IPS-20b (cell line): ENCODE data around the gene ARHGAP15.

ENCODE experiments used
- H3K27ac ChIP-seq: one replicate; pipeline ENCODE4 v1.5.1; 2013; ENCODE audit warnings: low read length
- H3K27me3 ChIP-seq: 2 replicates; pipeline ENCODE4 v1.6.1; 2013; ENCODE audit warnings: mild to moderate bottlenecking, low read length, inconsistent platforms; ENCODE audit not compliant: insufficient read depth
- H3K36me3 ChIP-seq: 2 replicates; pipeline ENCODE4 v1.6.1; 2013; ENCODE audit warnings: low read depth, mild to moderate bottlenecking, inconsistent platforms, low read length, moderate library complexity; ENCODE audit not compliant: insufficient read depth
- H3K4me1 ChIP-seq: 2 replicates; pipeline ENCODE4 v1.6.1; 2013; ENCODE audit warnings: mild to moderate bottlenecking, control low read depth, inconsistent platforms, low read length, moderate library complexity; ENCODE audit not compliant: insufficient read depth
- H3K4me3 ChIP-seq: 2 replicates; pipeline ENCODE4 v1.5.1; 2013; ENCODE audit warnings: mild to moderate bottlenecking, low read length, inconsistent platforms
- H3K9ac ChIP-seq: 2 replicates; pipeline ENCODE4 v1.6.1; 2013; ENCODE audit warnings: low read depth, mild to moderate bottlenecking, inconsistent platforms, low read length, moderate library complexity
- H3K9me3 ChIP-seq: 2 replicates; pipeline ENCODE4 v1.6.1; 2013; ENCODE audit warnings: mild to moderate bottlenecking, low read depth, low read length, inconsistent platforms; ENCODE audit not compliant: insufficient read depth

Gene ARHGAP15

DNA sequence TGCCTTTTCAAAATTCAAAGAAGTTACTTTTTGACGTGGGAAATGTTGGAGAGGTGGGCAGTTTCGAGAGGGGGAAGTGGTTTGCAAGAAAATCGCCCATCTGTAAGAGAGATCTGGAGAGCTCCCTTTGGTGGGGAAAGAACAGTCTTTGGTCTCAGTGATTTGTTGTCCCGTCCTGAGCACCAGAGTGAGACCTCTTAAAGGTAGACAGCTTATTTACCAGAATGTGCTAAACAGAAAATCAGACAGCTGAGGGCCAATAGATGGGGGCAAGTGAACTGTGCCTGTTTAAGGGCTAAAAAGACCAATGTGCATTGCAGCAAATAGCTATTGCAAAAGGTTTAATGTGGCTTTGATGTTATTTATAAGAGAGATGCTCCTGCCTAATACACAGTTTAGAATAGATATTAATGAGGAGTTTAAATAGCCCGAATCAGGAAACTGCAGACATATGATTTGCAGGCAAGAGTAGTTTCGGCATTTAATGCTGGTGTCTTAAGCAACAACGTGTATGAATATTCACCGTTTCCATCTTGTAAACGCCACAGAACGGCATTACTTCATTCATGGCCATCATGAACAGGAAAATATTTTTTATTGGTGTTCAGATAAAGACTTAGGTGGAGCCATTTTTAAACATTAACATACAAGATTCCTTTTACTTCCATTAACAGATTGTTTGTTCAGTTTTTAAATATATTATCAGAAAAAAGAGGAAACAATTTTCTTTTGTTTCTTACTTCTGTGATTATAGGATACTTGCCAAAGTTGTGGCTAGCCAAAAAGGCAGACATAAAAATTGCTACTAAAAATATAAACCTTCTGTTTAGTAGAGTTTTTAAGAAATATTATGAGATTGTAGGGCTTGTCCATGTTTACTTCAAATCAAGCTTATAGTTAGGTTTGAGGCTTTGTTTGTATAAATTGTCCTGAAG, 29.6 kb downstream of the ARHGAP15 start:
- Histone ChIP-seq H3K27me3 (no peaks in the 10 kb centered on the region), H3K9ac (no peak overlapping the region), H3K27ac (no peak overlapping the region), H3K36me3 (no peaks in the 10 kb centered on the region), H3K4me3 (no peak overlapping the region), H3K4me1 (0 out of 2 replicates have a peak, but pooled peaks cover 3% of the 10 kb centered on the region), H3K9me3 (no peaks in the 10 kb centered on the region)

DNA sequence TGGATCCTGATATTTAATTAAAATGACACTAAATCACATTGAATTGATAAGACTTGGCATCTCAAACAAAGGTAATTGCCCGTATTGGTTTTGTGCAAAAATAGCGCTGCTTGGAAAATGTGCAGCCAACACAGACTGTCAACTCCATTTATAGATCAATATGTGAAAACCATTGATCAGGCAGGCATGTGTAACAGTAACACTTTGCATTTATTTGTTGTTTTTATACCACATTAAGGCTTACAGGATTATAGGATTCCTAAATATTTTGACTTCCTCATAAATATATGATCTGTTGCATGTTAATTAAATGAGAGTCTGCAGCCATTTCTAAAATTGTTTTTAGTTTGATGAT, 30.2 kb downstream of the ARHGAP15 start:
- Histone ChIP-seq H3K4me3 (no peak overlapping the region), H3K4me1 (0 out of 2 replicates have a peak, but pooled peaks cover 3% of the 10 kb centered on the region), H3K27ac (no peak overlapping the region), H3K27me3 (no peaks in the 10 kb centered on the region), H3K9me3 (no peaks in the 10 kb centered on the region), H3K36me3 (no peaks in the 10 kb centered on the region), H3K9ac (no peak overlapping the region)

GRCh38 chr2:143160732-143161707, 31.8 kb downstream of the ARHGAP15 start:
- Histone ChIP-seq H3K9me3 (no peaks in the 10 kb centered on the region), H3K27ac (no peak overlapping the region), H3K9ac (no peak overlapping the region), H3K27me3 (no peaks in the 10 kb centered on the region), H3K4me3 (no peak overlapping the region), H3K36me3 (no peaks in the 10 kb centered on the region), H3K4me1 (0 out of 2 replicates have a peak, but pooled peaks cover 3% of the 10 kb centered on the region)

GRCh38 chr2:143162123-143162837, 33.1 kb downstream of the ARHGAP15 start:
- H3K27ac ChIP-seq = no peak overlapping the region
- no peaks in the 10 kb centered on the region for H3K36me3 ChIP-seq
- H3K9ac ChIP-seq = no peak overlapping the region
- H3K4me1 ChIP-seq = no peaks in the 10 kb centered on the region
- H3K4me3 ChIP-seq = no peak overlapping the region
- H3K9me3 ChIP-seq = no peaks in the 10 kb centered on the region
- H3K27me3 ChIP-seq = no peaks in the 10 kb centered on the region

GRCh38 chr2:143162997-143163396, 33.8 kb downstream of the ARHGAP15 start:
- no peaks in the 10 kb centered on the region for H3K36me3 ChIP-seq
- H3K27ac ChIP-seq = no peak overlapping the region
- H3K4me3 ChIP-seq = no peak overlapping the region
- H3K4me1 ChIP-seq = no peaks in the 10 kb centered on the region
- H3K9me3 ChIP-seq = no peaks in the 10 kb centered on the region
- H3K27me3 ChIP-seq = no peaks in the 10 kb centered on the region
- H3K9ac ChIP-seq = no peak overlapping the region

DNA sequence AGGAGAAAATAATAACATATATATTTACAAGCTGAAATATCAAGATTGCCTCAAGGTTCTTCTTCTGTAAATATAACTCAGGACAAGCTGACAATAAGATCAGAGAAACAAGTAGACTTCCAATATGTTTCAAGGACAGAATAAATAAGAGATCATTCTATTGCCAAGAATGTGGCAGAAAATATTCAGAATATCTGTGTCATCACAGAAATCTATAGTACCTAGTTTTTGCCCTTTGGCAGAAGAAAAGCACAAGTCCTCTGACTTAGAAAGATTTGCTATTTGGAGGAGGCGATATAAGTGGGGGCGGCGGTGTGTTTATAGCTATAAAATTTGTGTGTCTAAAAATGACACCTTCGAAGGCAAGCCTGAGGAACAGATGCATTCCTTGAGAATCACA, 34.3 kb downstream of the ARHGAP15 start:
- Histone ChIP-seq H3K36me3 (no peaks in the 10 kb centered on the region), H3K27ac (no peak overlapping the region), H3K4me1 (no peaks in the 10 kb centered on the region), H3K9me3 (no peaks in the 10 kb centered on the region), H3K9ac (no peak overlapping the region), H3K27me3 (no peaks in the 10 kb centered on the region), H3K4me3 (no peak overlapping the region)

GRCh38 chr2:143165291-143165690, 36.1 kb downstream of the ARHGAP15 start:
- Histone ChIP-seq H3K27ac (no peak overlapping the region), H3K36me3 (no peaks in the 10 kb centered on the region), H3K9ac (no peak overlapping the region), H3K9me3 (no peaks in the 10 kb centered on the region), H3K4me1 (no peaks in the 10 kb centered on the region; the same call in 1 of the 2 replicates), H3K27me3 (no peaks in the 10 kb centered on the region), H3K4me3 (no peak overlapping the region)

DNA sequence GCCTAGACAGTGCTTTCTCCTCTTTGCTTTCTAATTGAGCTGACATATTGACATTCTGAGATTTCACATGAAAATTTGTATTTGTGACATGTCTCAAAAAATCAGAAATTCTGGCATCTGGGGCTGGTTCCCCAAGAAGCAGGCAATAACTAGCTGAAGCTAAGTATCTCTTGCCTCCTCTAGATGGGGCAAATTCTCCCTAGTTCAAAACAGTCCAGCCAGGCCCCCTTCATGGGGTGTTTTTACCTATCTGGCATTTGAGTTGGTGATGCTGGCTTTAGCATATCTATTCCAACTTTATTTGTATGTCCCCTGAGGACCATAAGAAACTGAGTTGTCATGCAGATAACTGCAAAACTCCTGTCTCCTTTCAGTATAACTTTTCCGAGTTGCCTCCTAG, 39.9 kb downstream of the ARHGAP15 start:
- Histone ChIP-seq H3K4me1 (no peaks in the 10 kb centered on the region; the same call in 1 of the 2 replicates), H3K9ac (no peak overlapping the region), H3K9me3 (no peaks in the 10 kb centered on the region), H3K4me3 (no peak overlapping the region), H3K27ac (no peak overlapping the region), H3K27me3 (no peaks in the 10 kb centered on the region), H3K36me3 (no peaks in the 10 kb centered on the region)

- Histone ChIP-seq H3K4me3 (no peak overlapping the region), H3K4me1 (no peaks in the 10 kb centered on the region; the same call in 1 of the 2 replicates), H3K27me3 (no peaks in the 10 kb centered on the region), H3K27ac (no peak overlapping the region), H3K9me3 (no peaks in the 10 kb centered on the region), H3K9ac (no peak overlapping the region), H3K36me3 (no peaks in the 10 kb centered on the region)
Observed at GRCh38 chr2:143171817-143172216, 42.6 kb downstream of the ARHGAP15 start.

GRCh38 chr2:143175438-143175837, 46.2 kb downstream of the ARHGAP15 start:
- H3K9ac ChIP-seq = no peak overlapping the region
- no peaks in the 10 kb centered on the region for H3K27me3 ChIP-seq
- no peak overlapping the region for H3K27ac ChIP-seq
- H3K4me1 ChIP-seq = no peaks in the 10 kb centered on the region
- no peaks in the 10 kb centered on the region for H3K36me3 ChIP-seq
- H3K9me3 ChIP-seq = no peaks in the 10 kb centered on the region
- no peak overlapping the region for H3K4me3 ChIP-seq

DNA sequence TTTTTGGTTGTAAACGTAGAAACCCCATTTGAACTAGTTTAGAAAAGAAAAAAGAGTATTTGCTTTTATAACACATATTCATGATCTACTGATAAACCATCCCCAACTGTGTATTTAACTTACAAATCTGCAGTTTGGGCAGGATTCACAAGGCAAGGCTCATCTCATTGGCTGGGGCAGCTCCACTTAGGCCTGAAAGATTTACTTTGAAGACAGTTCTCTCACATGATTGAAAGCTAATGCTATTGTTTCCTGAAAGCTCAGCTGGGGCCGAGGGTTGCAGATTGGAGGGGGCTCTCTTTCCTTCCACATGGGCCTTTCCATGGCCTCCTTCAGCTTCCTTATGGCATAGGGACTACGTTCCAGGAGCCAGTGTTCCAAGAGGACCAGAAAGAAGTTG, 47.4 kb downstream of the ARHGAP15 start:
- Histone ChIP-seq H3K36me3 (no peaks in the 10 kb centered on the region), H3K9ac (no peak overlapping the region), H3K4me3 (no peak overlapping the region), H3K27ac (no peak overlapping the region), H3K27me3 (no peaks in the 10 kb centered on the region), H3K9me3 (peaks cover 6% of the 10 kb centered on the region; the same call in 1 of the 2 replicates), H3K4me1 (no peaks in the 10 kb centered on the region)
